ENCODE measurements around the gene KCNG2.

Gene KCNG2

GRCh38 chr18:79917853-79918614, 120.3 kb downstream of the KCNG2 start:
- Histone ChIP-seq H3K4me3 (ENCODE audit: insufficient read depth, low read depth, low read length) (no peak overlapping the region), H3K9me3 (ENCODE audit: control insufficient read depth, low read length) (no peaks in the 10 kb centered on the region), H3K4me1 (ENCODE audit: control insufficient read depth, insufficient read depth, low read length) (no peaks in the 10 kb centered on the region), H3K27me3 (ENCODE audit: control insufficient read depth, insufficient read depth, low read length, poor library complexity, severe bottlenecking) (no peaks in the 10 kb centered on the region), H3K27ac (ENCODE audit: insufficient read depth, low read depth, low read length, poor library complexity, severe bottlenecking) (no peak overlapping the region), H3K36me3 (ENCODE audit: control insufficient read depth, insufficient read depth, low read length) (no peaks in the 10 kb centered on the region)
- WGBS, 2 experiments: 92 to 94% methylated on average over 25 of the region's 25 CpGs

DNA sequence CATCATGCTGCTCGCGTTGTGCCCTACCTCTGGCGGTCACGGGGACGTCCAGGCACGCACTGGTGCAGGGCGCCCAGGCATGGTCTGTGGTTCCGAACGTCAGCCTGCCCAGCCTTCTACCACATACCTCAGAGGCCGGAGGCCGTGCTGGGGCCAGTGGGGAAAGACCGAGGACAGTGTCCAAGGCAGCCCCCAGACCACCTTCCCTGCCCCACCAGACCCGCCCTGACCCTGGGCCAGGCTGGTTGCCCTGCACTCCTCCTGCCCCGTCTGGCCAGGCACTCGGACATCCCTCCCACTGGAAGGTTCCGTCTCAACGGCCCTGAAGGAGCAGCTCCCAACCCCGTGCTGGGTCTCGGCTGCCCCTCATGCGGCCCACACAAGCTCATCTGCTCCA, 120.9 kb downstream of the KCNG2 start:
- Histone ChIP-seq H3K27me3 (ENCODE audit: control insufficient read depth, insufficient read depth, low read length, poor library complexity, severe bottlenecking) (no peaks in the 10 kb centered on the region), H3K27ac (ENCODE audit: insufficient read depth, low read depth, low read length, poor library complexity, severe bottlenecking) (no peak overlapping the region), H3K9me3 (ENCODE audit: control insufficient read depth, low read length) (no peaks in the 10 kb centered on the region), H3K4me1 (ENCODE audit: control insufficient read depth, insufficient read depth, low read length) (no peaks in the 10 kb centered on the region), H3K36me3 (ENCODE audit: control insufficient read depth, insufficient read depth, low read length) (no peaks in the 10 kb centered on the region), H3K4me3 (ENCODE audit: insufficient read depth, low read depth, low read length) (no peak overlapping the region)
- WGBS, 2 experiments: 94 to 95% methylated on average over 20 of the region's 20 CpGs

- H3K27me3 ChIP-seq (ENCODE audit: control insufficient read depth, insufficient read depth, low read length, poor library complexity, severe bottlenecking): no peaks in the 10 kb centered on the region
- no peaks in the 10 kb centered on the region for H3K4me1 ChIP-seq (ENCODE audit: control insufficient read depth, insufficient read depth, low read length)
- H3K27ac ChIP-seq (ENCODE audit: insufficient read depth, low read depth, low read length, poor library complexity, severe bottlenecking): no peak overlapping the region
- 96 to 97% methylated on average over 19 of the region's 19 CpGs for WGBS, 2 experiments
- no peaks in the 10 kb centered on the region for H3K36me3 ChIP-seq (ENCODE audit: control insufficient read depth, insufficient read depth, low read length)
- no peak overlapping the region for H3K4me3 ChIP-seq (ENCODE audit: insufficient read depth, low read depth, low read length)
- no peaks in the 10 kb centered on the region for H3K9me3 ChIP-seq (ENCODE audit: control insufficient read depth, low read length)
These were observed 121.4 kb downstream of the KCNG2 start for GRCh38 chr18:79919089-79919488.

DNA sequence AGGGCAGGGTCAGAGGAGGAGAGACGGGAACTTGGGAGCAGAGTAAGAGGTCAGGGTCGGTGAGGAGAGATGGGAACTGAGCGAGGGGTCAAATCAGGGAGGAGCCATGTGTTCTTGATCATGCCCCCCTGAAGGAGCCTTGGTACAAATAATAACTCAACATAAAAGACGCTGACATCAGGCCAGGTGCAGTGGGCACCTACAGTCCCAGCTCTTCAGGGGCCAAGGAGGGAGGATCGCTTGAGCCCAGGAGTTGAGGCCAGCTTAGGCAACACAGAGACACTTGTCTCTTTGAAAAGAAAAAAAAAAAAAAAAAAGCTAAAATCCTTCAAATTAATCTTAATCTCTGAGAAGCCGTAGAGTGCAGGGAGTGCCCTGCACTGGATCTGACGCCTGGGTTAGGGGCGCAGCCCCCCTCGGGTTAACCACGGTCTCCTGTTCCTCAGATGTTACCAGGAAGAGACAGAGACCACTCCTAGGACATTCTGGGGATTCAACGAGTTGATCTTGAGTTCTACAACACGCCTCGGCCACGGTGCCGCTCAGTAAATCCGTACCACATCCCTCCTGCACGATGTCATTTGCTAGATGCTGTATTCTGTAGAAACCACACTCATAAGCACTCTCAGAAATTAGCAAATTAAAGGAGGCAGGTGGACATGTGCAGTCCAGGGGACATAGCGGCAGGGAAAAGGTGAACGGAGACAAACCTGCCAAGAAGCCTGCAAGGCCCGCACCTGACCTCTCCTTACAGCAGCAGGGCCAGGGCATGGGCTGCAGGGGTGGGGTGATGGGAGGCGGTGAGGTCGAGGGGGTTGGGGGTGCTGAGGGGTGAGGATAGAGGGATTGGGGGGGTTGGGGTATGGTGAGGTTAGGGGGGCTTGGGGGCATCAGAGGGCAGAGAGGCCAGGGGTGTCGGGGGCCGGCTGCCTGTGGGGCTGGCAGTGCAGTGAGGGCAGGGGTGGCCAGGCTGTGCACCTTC, 124.5 kb downstream of the KCNG2 start:
- Histone ChIP-seq H3K36me3 (ENCODE audit: control insufficient read depth, insufficient read depth, low read length) (no peaks in the 10 kb centered on the region), H3K9me3 (ENCODE audit: control insufficient read depth, low read length) (no peaks in the 10 kb centered on the region), H3K4me1 (ENCODE audit: control insufficient read depth, insufficient read depth, low read length) (no peaks in the 10 kb centered on the region), H3K4me3 (ENCODE audit: insufficient read depth, low read depth, low read length) (no peak overlapping the region), H3K27me3 (ENCODE audit: control insufficient read depth, insufficient read depth, low read length, poor library complexity, severe bottlenecking) (no peaks in the 10 kb centered on the region), H3K27ac (ENCODE audit: insufficient read depth, low read depth, low read length, poor library complexity, severe bottlenecking) (no peak overlapping the region)
- WGBS, 2 experiments: 95 to 96% methylated on average over 24 of the region's 24 CpGs

- Histone ChIP-seq H3K4me3 (ENCODE audit: insufficient read depth, low read depth, low read length) (no peak overlapping the region), H3K27me3 (ENCODE audit: control insufficient read depth, insufficient read depth, low read length, poor library complexity, severe bottlenecking) (no peaks in the 10 kb centered on the region), H3K9me3 (ENCODE audit: control insufficient read depth, low read length) (no peaks in the 10 kb centered on the region), H3K36me3 (ENCODE audit: control insufficient read depth, insufficient read depth, low read length) (no peaks in the 10 kb centered on the region), H3K27ac (ENCODE audit: insufficient read depth, low read depth, low read length, poor library complexity, severe bottlenecking) (no peak overlapping the region), H3K4me1 (ENCODE audit: control insufficient read depth, insufficient read depth, low read length) (no peaks in the 10 kb centered on the region)
- WGBS, 2 experiments: 85 to 90% methylated on average over 15 to 17 of the region's 17 CpGs
These were observed 125.3 kb downstream of the KCNG2 start for GRCh38 chr18:79922971-79923411.

DNA sequence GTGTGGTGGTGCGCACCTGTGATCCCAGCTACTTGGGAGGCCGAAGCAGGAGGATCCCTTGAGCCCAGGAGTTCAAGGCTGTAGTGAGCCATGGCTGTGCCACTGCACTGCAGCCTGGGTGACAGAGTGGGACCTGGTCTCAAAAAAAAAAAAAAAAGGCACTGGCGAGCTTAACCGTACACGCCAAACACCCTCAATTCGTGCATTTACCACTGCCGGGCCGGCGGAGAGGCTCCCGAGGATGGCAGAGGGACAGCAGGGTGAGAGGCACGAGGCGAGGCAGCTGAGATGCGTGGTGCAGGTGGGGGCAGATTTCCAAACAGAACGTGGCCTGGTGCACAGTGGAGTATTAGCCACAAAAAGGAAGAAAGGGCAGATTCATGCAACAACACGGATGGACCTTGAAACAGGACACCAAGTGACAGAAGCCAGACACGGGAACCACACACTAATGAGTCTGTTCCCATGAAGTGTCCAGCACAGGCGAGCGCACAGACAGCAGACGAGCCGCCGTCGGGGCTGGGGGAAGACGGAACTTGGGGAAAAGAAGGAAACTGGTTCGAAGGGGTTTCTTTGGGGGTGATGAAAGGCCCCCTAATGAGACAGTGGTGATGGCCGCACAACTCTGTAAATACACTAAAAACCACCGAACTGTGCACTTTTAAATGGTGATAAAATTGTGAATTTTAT, 126.3 kb downstream of the KCNG2 start:
- WGBS, 2 experiments: 93 to 94% methylated on average over 24 to 26 of the region's 26 CpGs
- Histone ChIP-seq H3K9me3 (ENCODE audit: control insufficient read depth, low read length) (no peaks in the 10 kb centered on the region), H3K27ac (ENCODE audit: insufficient read depth, low read depth, low read length, poor library complexity, severe bottlenecking) (no peak overlapping the region), H3K4me1 (ENCODE audit: control insufficient read depth, insufficient read depth, low read length) (no peaks in the 10 kb centered on the region), H3K36me3 (ENCODE audit: control insufficient read depth, insufficient read depth, low read length) (peaks cover 3% of the 10 kb centered on the region), H3K4me3 (ENCODE audit: insufficient read depth, low read depth, low read length) (no peak overlapping the region), H3K27me3 (ENCODE audit: control insufficient read depth, insufficient read depth, low read length, poor library complexity, severe bottlenecking) (no peaks in the 10 kb centered on the region)

- Histone ChIP-seq H3K4me3 (ENCODE audit: insufficient read depth, low read depth, low read length) (no peak overlapping the region), H3K9me3 (ENCODE audit: control insufficient read depth, low read length) (no peaks in the 10 kb centered on the region), H3K36me3 (ENCODE audit: control insufficient read depth, insufficient read depth, low read length) (peaks cover 3% of the 10 kb centered on the region), H3K27ac (ENCODE audit: insufficient read depth, low read depth, low read length, poor library complexity, severe bottlenecking) (no peak overlapping the region), H3K27me3 (ENCODE audit: control insufficient read depth, insufficient read depth, low read length, poor library complexity, severe bottlenecking) (no peaks in the 10 kb centered on the region), H3K4me1 (ENCODE audit: control insufficient read depth, insufficient read depth, low read length) (no peaks in the 10 kb centered on the region)
- 91 to 92% methylated on average over 25 of the region's 25 CpGs for WGBS, 2 experiments
These were observed 127.3 kb downstream of the KCNG2 start for GRCh38 chr18:79924814-79925731.

DNA sequence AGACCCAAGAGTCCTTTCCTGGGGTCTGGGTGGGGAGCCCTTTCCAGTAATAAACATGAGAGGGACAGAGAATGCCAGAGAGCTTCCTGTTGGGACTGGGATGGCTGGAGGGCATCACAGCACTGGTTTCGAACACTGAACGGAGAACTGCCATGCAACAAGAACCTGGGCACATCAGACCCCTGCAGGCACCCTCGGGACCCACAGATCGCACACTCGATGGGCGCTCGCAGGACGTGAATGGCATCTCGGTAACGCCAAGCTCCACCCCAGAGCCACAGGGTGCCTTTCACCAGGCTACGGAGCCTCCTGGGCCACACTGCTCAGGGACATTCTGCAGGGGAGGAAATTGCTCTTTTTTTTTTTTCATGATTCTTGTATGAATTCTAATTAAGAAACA, 128.6 kb downstream of the KCNG2 start:
- Histone ChIP-seq H3K9me3 (ENCODE audit: control insufficient read depth, low read length) (no peaks in the 10 kb centered on the region), H3K4me1 (ENCODE audit: control insufficient read depth, insufficient read depth, low read length) (no peaks in the 10 kb centered on the region), H3K4me3 (ENCODE audit: insufficient read depth, low read depth, low read length) (no peak overlapping the region), H3K27me3 (ENCODE audit: control insufficient read depth, insufficient read depth, low read length, poor library complexity, severe bottlenecking) (no peaks in the 10 kb centered on the region), H3K27ac (ENCODE audit: insufficient read depth, low read depth, low read length, poor library complexity, severe bottlenecking) (no peak overlapping the region), H3K36me3 (ENCODE audit: control insufficient read depth, insufficient read depth, low read length) (peaks cover 3% of the 10 kb centered on the region)
- 82 to 84% methylated on average over 11 of the region's 11 CpGs for WGBS, 2 experiments

All from ectodermal cell (in vitro differentiated cells).